HG02981 (cell line): Measurements from ENCODE around the gene ZNF791.
"Not testable (repeated sequence)": the region's sequence is repeated elsewhere in the genome, so short reads cannot be mapped to it uniquely, and the experiment has no call there.

Experiments
- ATAC-seq: cut with Tn5 transposase; IDR thresholded peaks from one replicate; pipeline ENCODE4 v1.9.1; 2021; ENCODE audit warnings: mild to moderate bottlenecking, moderate library complexity; ENCODE audit not compliant: unreplicated experiment

ZNF791 gene

GRCh38 chr19:12610540-12611360 is at the start of gene ZNF791, which contains the start of gene ZNF490:
ZNF791 (plus strand) TSS chr19:12610920; CDS start chr19:12611080, 160 bp downstream.
ZNF490 (minus strand) TSS chr19:12610813; CDS start chr19:12610680, 133 bp downstream.
- ATAC-seq = peak; percentile 80

DNA sequence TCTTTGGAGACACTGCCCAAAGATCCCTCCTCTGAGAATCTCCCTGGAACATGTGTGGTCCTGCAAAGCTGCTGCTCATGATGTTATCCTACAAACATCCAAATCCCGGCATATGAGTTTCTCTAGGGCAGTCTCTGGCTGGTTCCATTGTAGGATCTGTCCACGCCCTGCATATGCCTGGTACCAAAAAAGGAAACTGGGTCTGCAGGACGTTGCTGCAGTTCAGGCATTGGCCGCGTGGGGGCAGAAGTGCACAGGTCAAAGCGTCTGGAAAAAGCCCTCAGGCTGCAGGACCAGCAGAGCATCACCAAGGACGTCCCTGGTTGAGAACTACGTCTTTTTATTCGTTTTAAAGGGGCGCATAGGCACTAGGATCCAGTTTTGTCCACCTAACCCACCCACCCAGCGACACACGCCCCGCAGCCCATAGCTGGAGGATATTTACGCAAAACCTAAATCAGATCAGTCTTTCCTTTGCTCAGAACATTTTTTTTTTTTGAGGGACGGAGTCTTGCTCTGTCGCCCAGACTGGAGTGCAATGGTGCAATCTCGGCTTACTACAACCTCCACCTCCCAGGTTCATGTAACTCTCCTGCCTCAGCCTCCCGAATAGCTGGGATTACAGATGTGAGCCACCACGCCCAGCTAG is 46.6 kb upstream of the ZNF791 start:
- no peak for ATAC-seq

DNA sequence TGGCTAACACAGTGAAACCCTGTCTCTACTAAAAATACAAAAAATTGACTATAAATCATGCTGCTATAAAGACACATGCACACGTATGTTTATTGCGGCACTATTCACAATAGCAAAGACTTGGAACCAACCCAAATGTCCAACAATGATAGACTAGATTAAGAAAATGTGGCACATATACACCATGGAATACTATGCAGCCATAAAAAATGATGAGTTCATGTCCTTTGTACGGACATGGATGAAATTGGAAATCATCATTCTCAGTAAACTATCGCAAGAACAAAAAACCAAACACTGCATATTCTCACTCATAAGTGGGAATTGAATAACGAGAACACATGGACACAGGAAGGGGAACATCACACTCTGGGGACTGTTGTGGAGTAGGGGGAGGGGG is 44.3 kb upstream of the ZNF791 start:
- not testable (repeated sequence) for ATAC-seq

DNA sequence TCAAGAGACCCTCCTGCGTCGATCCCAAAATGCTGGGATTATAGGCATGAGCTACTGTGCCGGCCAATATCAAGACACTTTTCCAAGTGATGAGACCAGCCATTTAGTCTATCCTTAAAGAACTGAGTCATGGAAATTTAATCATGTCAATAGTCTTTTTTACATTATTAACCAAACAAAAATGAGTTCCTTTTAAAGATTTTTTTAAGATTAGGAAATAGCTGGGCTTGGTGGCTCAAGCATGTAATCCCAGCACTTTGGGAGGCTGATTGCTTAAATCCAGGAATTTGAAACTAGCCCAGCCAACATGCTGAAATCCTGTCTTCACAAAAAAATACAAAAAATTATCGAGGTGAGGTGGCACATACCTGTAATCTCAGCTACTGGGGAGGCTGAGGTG is 42.8 kb upstream of the ZNF791 start:
- no peak for ATAC-seq

- ATAC-seq = no peak
These were observed 36.7 kb upstream of the ZNF791 start for GRCh38 chr19:12574036-12574435.

DNA sequence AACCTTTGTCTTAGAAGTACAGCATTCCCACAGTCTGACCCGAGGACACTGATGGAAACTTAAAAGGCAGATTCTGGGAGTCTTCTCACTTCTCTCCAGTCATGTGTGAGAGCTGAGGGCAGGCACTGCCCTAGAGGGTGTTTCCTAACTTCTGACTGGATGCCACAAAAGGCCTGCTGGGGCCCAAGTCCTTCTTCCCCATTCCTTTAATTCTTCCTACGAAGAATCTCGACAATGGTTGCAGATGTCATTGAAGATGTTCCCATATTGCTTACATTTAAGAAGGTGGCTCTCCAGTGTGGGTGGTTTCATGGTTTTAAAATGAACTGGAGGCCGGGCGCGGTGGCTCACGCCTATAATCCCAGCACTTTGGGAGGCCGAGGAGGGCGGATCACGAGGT is 32.1 kb upstream of the ZNF791 start:
- ATAC-seq = no peak

DNA sequence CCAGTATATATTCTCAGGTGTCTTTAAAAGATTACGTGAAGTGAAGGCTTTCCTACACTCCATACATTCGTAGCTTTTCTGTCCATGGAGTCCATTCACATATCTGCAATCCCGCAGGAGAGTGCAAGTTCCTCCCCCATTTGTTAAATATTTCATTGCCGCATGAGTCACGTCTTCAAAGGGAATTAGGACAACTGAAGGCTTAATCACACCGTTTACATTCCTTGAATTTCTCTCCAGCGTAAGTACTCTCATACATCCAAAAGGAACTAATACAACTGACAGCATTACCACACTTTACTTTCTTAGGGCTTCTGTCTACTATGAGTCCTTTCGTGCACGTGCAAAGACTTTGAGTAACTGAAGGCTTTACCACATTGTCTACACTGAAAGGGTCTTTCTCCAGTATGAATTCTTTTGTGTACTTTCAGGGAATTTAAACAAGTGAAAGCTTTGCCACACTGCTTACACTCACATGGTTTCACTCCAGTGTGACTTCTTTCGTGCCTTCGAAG is 30.5 kb upstream of the ZNF791 start:
- ATAC-seq = no peak

- ATAC-seq = no peak
These were observed 29.6 kb upstream of the ZNF791 start for GRCh38 chr19:12581100-12581499.

DNA sequence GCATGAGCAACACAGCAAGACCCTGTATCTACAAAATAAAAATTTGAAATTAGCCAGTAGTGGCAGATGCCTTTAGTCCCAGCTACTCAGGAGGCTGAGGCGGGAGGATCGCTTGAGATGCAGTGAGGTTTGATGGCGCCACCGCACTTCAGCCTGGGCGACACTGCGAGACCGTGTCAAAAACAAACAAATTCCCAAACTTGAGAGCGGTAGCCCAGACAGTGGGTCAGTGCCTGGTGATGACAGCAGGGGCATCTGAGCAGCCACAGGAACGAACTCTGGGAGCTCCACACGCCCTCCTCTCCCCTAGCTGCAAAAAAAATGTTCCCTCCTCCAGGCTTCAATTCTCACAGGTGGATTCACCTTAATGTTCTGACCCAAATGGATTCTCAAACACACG is 14.2 kb upstream of the ZNF791 start:
- no peak for ATAC-seq

GRCh38 chr19:12596927-12597548 is 13.7 kb upstream of the ZNF791 start:
- ATAC-seq = no peak

GRCh38 chr19:12597594-12597993 is 13.1 kb upstream of the ZNF791 start:
- ATAC-seq = no peak

- ATAC-seq = no peak
These were observed 7.0 kb upstream of the ZNF791 start for GRCh38 chr19:12603714-12604113.

DNA sequence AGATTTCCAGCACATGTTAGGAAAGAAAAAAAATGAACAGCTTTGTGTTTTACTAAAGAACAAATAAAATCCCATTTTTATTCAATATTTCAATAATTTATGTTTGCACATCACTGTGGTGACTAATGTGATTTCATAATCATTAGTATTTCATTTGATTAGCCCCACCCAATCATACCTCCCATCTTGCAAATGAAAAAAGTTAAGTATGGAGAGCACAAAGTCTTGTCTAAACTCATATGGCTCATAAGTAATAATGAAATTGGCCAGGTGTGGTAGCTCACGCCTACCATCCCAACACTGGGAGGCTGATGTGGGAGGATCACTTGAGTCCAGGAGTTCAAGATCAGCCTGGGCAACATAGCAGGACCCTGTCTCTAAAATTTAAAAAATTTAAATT is 3.9 kb upstream of the ZNF791 start:
- ATAC-seq = no peak

DNA sequence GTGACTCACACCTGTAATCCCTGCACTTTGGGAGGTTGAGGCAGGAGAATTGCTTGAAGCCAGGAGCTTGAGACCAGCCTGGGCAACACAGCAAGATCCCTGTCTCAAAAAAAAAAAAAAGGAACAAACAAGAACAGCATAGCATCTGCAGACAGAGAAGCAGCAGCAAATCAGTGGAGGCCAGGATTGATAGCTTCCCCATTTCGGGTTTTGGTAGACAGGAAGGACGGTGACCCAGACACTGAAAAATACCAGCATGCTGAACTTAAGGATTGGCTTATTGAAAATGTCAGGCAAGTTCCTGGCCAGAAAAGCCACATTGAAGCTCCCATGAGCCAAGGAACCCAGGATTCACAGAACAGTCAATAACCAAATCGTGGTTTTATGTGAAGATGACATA is 3.1 kb upstream of the ZNF791 start:
- no peak for ATAC-seq

GRCh38 chr19:12611361-12611699 is 610 bp downstream of the ZNF791 start:
- ATAC-seq = no peak

GRCh38 chr19:12617646-12618045 is 6.9 kb downstream of the ZNF791 start:
- ATAC-seq = no peak

DNA sequence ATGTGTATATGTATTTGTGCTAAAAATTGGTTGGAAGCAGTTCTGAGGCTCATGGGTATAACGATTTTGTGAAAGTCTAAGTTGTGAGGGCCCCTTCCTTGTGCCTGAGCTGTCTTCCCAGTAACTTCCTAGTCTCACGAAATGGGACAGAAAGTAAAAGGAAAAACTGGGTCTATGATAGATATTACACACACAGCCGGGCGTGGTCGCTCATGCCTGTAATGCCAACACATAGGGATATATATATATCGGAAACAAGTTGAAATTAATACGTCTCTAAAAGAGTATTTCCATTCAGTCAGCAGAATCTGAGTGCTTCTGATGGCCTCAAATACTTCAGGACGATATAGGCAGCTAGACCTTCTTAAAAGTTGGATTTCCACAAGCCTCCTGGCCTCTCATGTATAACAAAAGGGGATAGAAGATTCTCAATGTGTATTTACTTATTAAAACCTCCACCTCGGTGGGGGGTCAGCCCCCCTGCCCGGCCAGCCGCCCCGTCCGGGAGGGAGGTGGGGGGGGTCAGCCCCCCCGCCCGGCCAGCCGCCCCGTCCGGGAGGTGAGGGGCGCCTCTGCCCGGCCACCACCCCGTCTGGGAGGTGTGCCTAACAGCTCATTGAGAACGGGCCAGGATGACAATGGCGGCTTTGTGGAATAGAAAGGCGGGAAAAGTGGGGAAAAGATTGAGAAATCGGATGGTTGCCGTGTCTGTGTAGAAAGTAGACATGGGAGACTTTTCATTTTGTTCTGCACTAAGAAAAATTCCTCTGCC is 10.7 kb downstream of the ZNF791 start:
- ATAC-seq = not testable (repeated sequence)

DNA sequence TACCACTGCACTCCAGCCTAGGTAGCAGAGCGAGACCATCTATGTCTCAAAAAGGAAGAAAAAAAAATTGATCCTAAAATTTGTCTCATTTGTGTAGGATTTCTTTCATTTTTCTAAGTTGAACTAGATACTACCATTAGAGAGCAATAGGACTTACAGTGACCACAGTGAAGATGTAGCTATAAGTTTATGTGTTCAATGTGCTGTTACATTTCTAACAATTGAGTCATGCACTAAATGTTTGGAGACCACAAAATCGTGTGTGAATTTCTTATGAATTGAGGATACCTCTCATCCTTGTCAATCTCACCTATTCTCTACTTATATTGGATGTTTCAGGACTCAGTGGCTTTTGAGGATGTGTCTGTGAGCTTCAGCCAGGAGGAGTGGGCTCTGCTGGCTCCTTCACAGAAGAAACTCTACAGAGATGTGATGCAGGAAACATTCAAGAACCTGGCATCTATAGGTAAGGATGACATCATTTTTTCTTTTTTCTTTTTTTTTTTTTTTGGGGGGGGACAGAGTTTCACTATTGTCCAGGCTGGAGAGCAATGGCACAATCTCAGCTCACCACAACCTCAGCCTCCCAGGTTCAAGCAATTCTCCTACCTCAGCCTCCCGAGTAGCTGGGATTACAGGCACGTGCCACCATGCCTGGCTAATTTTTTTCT is 12.8 kb downstream of the ZNF791 start:
- ATAC-seq = no peak

DNA sequence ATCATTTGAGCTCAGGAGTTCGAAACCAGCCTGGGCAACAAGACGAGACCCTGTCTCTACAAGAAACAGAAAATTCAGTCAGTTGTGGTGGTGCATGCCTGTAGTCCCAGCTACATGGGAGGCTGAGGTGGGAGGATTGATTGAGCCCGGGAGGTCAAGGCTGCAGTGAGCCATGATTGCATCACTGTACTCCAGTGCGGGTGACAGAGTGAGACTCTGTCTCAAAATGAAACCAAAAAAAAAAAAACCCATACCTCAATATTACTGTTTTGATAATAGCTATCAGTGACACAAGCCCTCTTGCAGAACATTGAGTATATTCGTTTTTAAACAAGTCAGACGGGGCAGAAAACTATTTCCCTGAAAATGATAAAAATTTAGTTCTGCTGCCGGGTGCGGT is 16.2 kb downstream of the ZNF791 start:
- ATAC-seq = no peak
